Panc1 (cell line): Measurements from ENCODE around the gene PIGP. TPM values are rescaled to one million over a fixed set of nuclear protein-coding genes. Genes with fewer than 3 reads are reported as not detected.

Experiments
- ATAC-seq: fragments of 200-7000 bp; cut with Tn5 transposase; 2 replicates; pipeline ENCODE4 v1.9.1; 2020; ENCODE audit warnings: mild to moderate bottlenecking, moderate library complexity
- BruUV-seq: library from RNA; stranded (reverse); fragments of 400-500 nt; replicated peaks from 2 replicates; lab custom pipeline; 2021; lab: Mats Ljungman, UMichigan
- CTCF ChIA-PET: fragments of 300-600 bp; sonication (Branson Sonifier 250); formaldehyde crosslinking; loops from one replicate; lab custom pipeline; 2022; ENCODE audit warnings: antibody characterized with exemption; lab: Charles Lee
- POLR2A ChIA-PET: fragments of 300-600 bp; sonication (Branson Sonifier 250); formaldehyde crosslinking; loops from one replicate; lab custom pipeline; 2022; ENCODE audit warnings: antibody characterized with exemption; lab: Charles Lee
- DNase-seq: peaks from one replicate; pipeline ENCODE4 v3.0.0-alpha.2; 2010; ENCODE audit warnings: low read depth, low spot score
- H3K27ac ChIP-seq: 2 replicates; pipeline ENCODE4 v1.5.1; 2011; ENCODE audit warnings: mild to moderate bottlenecking, low read length, inconsistent platforms
- H3K27me3 ChIP-seq: fragments of 200-500 bp; sonication (Bioruptor generic); 2 replicates; pipeline ENCODE4 v1.6.0; 2014; ENCODE audit warnings: low read length, inconsistent platforms; ENCODE audit not compliant: control insufficient read depth, insufficient read depth
- H3K36me3 ChIP-seq: fragments of 200-500 bp; sonication (Bioruptor generic); 2 replicates; pipeline ENCODE4 v1.5.1; 2014; ENCODE audit warnings: inconsistent platforms, mild to moderate bottlenecking, low read length, moderate library complexity; ENCODE audit not compliant: control insufficient read depth, insufficient read depth
- H3K4me1 ChIP-seq: 2 replicates; pipeline ENCODE4 v1.5.1; 2011; ENCODE audit warnings: inconsistent platforms, mild to moderate bottlenecking, low read length, moderate library complexity; ENCODE audit not compliant: control insufficient read depth, insufficient read depth
- H3K4me3 ChIP-seq, 2 experiments: 2 replicates each; pipeline ENCODE4 v1.5.1; 2011 to 2012; ENCODE audit warnings: low read depth in 2 of 2, low read length in 2 of 2, mild to moderate bottlenecking in 2 of 2, inconsistent platforms in 1 of 2, moderate library complexity in 1 of 2
- H3K9me3 ChIP-seq: fragments of 200-500 bp; sonication (Bioruptor generic); 2 replicates; pipeline ENCODE4 v1.5.1; 2014; ENCODE audit warnings: low read depth, mild to moderate bottlenecking, inconsistent platforms, low read length, moderate library complexity; ENCODE audit not compliant: control insufficient read depth, insufficient read depth
- POLR2AphosphoS5 ChIP-seq: IDR thresholded peaks from 2 replicates; pipeline ENCODE4 v1.6.1; 2012; ENCODE audit warnings: mild to moderate bottlenecking, low read depth, low read length, moderate library complexity
- SIN3A ChIP-seq: IDR thresholded peaks from 2 replicates; pipeline ENCODE4 v1.6.1; 2012; ENCODE audit warnings: low read depth, mild to moderate bottlenecking, low read length, moderate library complexity, borderline replicate concordance; ENCODE audit not compliant: insufficient read depth
- TCF7L2 ChIP-seq: IDR thresholded peaks from 2 replicates; pipeline ENCODE4 v1.6.1; 2011; ENCODE audit warnings: mild to moderate bottlenecking, low read depth, low read length, inconsistent platforms
- in situ Hi-C: cut with HindIII; loops from 2 replicates; pipeline ENCODE4 v1.10.0; 2016; ENCODE audit warnings: low sequenced_read_pairs, low pct_unique_long_range_greater_than_20kb
- intact Hi-C: fragments of 100-400 bp; cut with micrococcal nuclease; formaldehyde crosslinking; loops from one replicate; pipeline ENCODE4 v1.10.0; 2022; ENCODE audit not compliant: unreplicated experiment
- total RNA-seq: library from RNA; stranded (reverse); gene quantifications from one replicate; pipeline ENCODE4 v1.2.1, GENCODE V29; 2021; ENCODE audit not compliant: unreplicated experiment
- TF ChIP-seq, protein P1 (sequence below), 2 experiments: IDR thresholded peaks; 2 replicates each; pipeline ENCODE4 v1.6.1; 2011 to 2012; ENCODE audit warnings: low read depth in 2 of 2, control low read depth in 1 of 2, low read length in 1 of 2, mild to moderate bottlenecking in 1 of 2, moderate library complexity in 1 of 2; ENCODE audit not compliant: insufficient read depth in 1 of 2
- TF ChIP-seq, protein P2 (sequence below): fragments of 450-650 bp; IDR thresholded peaks from 2 replicates; pipeline ENCODE4 v1.5.1; 2017; ENCODE audit warnings: mild to moderate bottlenecking

Gene PIGP
- total RNA-seq, 1 experiment from 2014 or later = 16.1 TPM

DNA sequence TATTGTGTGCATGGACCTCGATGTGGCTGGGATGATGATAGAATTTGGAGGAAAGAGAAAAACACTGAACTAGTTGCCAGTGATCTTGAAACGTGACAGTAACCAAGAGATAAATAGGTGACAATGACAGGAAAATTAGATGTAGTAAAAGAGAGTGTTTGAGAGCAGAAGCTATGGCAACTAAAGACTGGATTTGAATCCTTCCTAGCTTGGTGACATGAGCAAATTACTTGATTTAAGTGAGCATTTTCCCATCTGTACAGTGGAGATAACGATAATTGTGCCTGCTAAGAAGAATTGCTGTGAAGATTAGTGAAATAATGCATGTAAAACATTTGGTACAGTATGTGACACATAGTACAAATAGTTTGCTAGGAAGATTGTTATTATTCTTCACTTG is 12.9 kb upstream of the PIGP start:
- no peak overlapping the region for H3K4me3 ChIP-seq
- H3K9me3 ChIP-seq = no peaks in the 10 kb centered on the region
- H3K4me1 ChIP-seq = no peaks in the 10 kb centered on the region; the same call in none of the 2 replicates
- intact Hi-C loops (no loop called here), in situ Hi-C loops (no loop called here)
- DNase-seq (no peak), ATAC-seq (no peak)
- ChIA-PET CTCF (interaction anchor here (0.7 kb wide), 1 partner anchor 1724 kb away, joined by 5 read pairs; no protein-coding TSS in a partner anchor), POLR2A (no interaction called here)
- no TSS peak for BruUV-seq
- no peaks in the 10 kb centered on the region; the same call in 1 of the 2 replicates for H3K36me3 ChIP-seq
- H3K27me3 ChIP-seq = no peaks in the 10 kb centered on the region
- H3K27ac ChIP-seq = no peak overlapping the region
- TF ChIP-seq POLR2AphosphoS5 = no peak
- TF ChIP-seq, protein P1, sequence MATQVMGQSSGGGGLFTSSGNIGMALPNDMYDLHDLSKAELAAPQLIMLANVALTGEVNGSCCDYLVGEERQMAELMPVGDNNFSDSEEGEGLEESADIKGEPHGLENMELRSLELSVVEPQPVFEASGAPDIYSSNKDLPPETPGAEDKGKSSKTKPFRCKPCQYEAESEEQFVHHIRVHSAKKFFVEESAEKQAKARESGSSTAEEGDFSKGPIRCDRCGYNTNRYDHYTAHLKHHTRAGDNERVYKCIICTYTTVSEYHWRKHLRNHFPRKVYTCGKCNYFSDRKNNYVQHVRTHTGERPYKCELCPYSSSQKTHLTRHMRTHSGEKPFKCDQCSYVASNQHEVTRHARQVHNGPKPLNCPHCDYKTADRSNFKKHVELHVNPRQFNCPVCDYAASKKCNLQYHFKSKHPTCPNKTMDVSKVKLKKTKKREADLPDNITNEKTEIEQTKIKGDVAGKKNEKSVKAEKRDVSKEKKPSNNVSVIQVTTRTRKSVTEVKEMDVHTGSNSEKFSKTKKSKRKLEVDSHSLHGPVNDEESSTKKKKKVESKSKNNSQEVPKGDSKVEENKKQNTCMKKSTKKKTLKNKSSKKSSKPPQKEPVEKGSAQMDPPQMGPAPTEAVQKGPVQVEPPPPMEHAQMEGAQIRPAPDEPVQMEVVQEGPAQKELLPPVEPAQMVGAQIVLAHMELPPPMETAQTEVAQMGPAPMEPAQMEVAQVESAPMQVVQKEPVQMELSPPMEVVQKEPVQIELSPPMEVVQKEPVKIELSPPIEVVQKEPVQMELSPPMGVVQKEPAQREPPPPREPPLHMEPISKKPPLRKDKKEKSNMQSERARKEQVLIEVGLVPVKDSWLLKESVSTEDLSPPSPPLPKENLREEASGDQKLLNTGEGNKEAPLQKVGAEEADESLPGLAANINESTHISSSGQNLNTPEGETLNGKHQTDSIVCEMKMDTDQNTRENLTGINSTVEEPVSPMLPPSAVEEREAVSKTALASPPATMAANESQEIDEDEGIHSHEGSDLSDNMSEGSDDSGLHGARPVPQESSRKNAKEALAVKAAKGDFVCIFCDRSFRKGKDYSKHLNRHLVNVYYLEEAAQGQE (IDR thresholded peaks at IDR 0.05; ENCODE audit: insufficient read depth in 1 of 2, low read depth in 2 of 2, low read length in 1 of 2) = no peak
- TF ChIP-seq TCF7L2 = no peak
- TF ChIP-seq, protein P2, sequence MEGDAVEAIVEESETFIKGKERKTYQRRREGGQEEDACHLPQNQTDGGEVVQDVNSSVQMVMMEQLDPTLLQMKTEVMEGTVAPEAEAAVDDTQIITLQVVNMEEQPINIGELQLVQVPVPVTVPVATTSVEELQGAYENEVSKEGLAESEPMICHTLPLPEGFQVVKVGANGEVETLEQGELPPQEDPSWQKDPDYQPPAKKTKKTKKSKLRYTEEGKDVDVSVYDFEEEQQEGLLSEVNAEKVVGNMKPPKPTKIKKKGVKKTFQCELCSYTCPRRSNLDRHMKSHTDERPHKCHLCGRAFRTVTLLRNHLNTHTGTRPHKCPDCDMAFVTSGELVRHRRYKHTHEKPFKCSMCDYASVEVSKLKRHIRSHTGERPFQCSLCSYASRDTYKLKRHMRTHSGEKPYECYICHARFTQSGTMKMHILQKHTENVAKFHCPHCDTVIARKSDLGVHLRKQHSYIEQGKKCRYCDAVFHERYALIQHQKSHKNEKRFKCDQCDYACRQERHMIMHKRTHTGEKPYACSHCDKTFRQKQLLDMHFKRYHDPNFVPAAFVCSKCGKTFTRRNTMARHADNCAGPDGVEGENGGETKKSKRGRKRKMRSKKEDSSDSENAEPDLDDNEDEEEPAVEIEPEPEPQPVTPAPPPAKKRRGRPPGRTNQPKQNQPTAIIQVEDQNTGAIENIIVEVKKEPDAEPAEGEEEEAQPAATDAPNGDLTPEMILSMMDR = no peak
- no peak for TF ChIP-seq SIN3A

DNA sequence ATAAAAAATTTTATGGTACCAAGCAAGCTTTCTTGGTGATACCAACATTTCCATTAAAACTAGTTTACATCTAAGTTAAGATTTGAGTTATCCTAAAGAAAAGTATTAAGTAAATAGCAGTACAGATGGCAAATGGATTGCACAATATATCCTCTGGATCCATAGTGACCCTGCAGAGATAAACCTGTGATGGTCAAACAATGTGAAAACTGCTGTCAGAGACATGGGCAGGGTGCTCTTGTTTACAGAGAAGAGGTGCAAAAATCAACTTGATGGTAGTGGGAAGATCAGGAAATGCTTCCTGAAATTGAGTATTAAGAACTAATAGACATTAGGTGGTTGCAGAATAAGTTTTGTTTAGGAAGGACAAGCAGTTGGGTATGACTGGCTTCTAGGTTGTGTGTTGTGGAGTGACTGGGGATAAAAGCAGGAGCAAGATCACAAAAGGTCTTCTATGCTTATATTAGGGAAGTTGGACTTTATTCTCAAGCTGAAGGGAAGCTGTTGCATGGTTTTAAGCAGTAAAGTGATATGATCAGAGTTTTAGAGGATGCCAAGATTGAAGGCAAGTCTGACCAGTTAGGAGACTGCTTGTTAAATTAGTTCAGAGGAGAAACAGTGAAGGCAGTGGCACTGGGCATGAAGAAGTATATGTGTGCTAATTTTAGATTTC is 10.1 kb upstream of the PIGP start:
- no TSS peak for BruUV-seq
- no peak for ATAC-seq
- no peak for DNase-seq
- Histone ChIP-seq H3K36me3 (no peaks in the 10 kb centered on the region; the same call in 1 of the 2 replicates), H3K4me1 (peaks cover 2% of the 10 kb centered on the region), H3K9me3 (no peaks in the 10 kb centered on the region), H3K4me3 (no peak overlapping the region), H3K27me3 (no peaks in the 10 kb centered on the region), H3K27ac (no peak overlapping the region)
- POLR2A ChIA-PET = no interaction called here
- CTCF ChIA-PET = no interaction called here
- intact Hi-C loops = no loop called here
- in situ Hi-C loops = no loop called here
- TF ChIP-seq, protein P2 = no peak
- TF ChIP-seq, protein P1 (IDR thresholded peaks at IDR 0.05; ENCODE audit: insufficient read depth in 1 of 2, low read depth in 2 of 2, low read length in 1 of 2) = no peak
- no peak for TF ChIP-seq POLR2AphosphoS5
